PC-3 (cell line): ENCODE measurements around the gene ETFB.

Experiments
- CTCF ChIP-seq: fragments of 300-600 bp; sonication (generic); conservative IDR thresholded peaks from 2 replicates; pipeline ENCODE4 v1.5.1; 2017; ENCODE audit warnings: antibody characterized with exemption, low read depth, mild to moderate bottlenecking, low read length
- EZH2 ChIP-seq: fragments of 300-600 bp; sonication (generic); IDR thresholded peaks from one replicate; pipeline ENCODE4 v1.6.1; 2017; ENCODE audit warnings: antibody characterized with exemption, mild to moderate bottlenecking, low read length; ENCODE audit not compliant: unreplicated experiment

- TF ChIP-seq CTCF (no peak), EZH2 (no peak)
Observed at GRCh38 chr19:51321799-51322198, 44.4 kb downstream of the ETFB start.
